Ectodermal cell (in vitro differentiated cells): ENCODE data around the gene GSTK1. TPM values are rescaled to one million over a fixed set of nuclear protein-coding genes. Genes with fewer than 3 reads are reported as not detected.
"Not testable (repeated sequence)": the region's sequence is repeated elsewhere in the genome, so short reads cannot be mapped to it uniquely, and the experiment has no call there.

ENCODE experiments used
- H3K27ac ChIP-seq: 2 replicates; pipeline ENCODE4 v1.7.0; 2013; ENCODE audit warnings: mild to moderate bottlenecking, low read depth, low read length; ENCODE audit not compliant: insufficient read depth, poor library complexity, severe bottlenecking
- H3K27me3 ChIP-seq: 2 replicates; pipeline ENCODE4 v1.7.0; 2013; ENCODE audit warnings: mild to moderate bottlenecking, low read length; ENCODE audit not compliant: insufficient read depth, control insufficient read depth, poor library complexity, severe bottlenecking
- H3K36me3 ChIP-seq: one replicate; pipeline ENCODE4 v1.7.0; 2013; ENCODE audit warnings: low read length; ENCODE audit not compliant: control insufficient read depth, insufficient read depth
- H3K4me1 ChIP-seq: one replicate; pipeline ENCODE4 v1.7.0; 2013; ENCODE audit warnings: low read length; ENCODE audit not compliant: control insufficient read depth, insufficient read depth
- H3K4me3 ChIP-seq: 2 replicates; pipeline ENCODE4 v1.7.0; 2013; ENCODE audit warnings: low read depth, low read length, control low read depth; ENCODE audit not compliant: insufficient read depth
- H3K9me3 ChIP-seq: 2 replicates; pipeline ENCODE4 v1.7.0; 2013; ENCODE audit warnings: mild to moderate bottlenecking, low read length, moderate library complexity; ENCODE audit not compliant: control insufficient read depth
- WGBS, 2 experiments: methylation state at CpG; one replicate each; pipeline ENCODE4 v1.1.7; 2013; ENCODE audit warnings: missing lambda C conversion rate in 2 of 2; 5-methylcytosine and 5-hydroxymethylcytosine counted together
- polyA plus RNA-seq, 4 experiments: library from polyadenylated mRNA; stranded (reverse); fragments of 50-300 nt; gene quantifications; one replicate each; pipeline ENCODE4 v1.2.3, GENCODE V29; 2013

Gene GSTK1
- 59.5 TPM for polyA plus RNA-seq (2013, experiment 1 of 4)
- polyA plus RNA-seq (2013, experiment 2 of 4) = 60.5 TPM
- 53.6 TPM for polyA plus RNA-seq (2013, experiment 3 of 4)
- polyA plus RNA-seq (2013, experiment 4 of 4) = 66.3 TPM

DNA sequence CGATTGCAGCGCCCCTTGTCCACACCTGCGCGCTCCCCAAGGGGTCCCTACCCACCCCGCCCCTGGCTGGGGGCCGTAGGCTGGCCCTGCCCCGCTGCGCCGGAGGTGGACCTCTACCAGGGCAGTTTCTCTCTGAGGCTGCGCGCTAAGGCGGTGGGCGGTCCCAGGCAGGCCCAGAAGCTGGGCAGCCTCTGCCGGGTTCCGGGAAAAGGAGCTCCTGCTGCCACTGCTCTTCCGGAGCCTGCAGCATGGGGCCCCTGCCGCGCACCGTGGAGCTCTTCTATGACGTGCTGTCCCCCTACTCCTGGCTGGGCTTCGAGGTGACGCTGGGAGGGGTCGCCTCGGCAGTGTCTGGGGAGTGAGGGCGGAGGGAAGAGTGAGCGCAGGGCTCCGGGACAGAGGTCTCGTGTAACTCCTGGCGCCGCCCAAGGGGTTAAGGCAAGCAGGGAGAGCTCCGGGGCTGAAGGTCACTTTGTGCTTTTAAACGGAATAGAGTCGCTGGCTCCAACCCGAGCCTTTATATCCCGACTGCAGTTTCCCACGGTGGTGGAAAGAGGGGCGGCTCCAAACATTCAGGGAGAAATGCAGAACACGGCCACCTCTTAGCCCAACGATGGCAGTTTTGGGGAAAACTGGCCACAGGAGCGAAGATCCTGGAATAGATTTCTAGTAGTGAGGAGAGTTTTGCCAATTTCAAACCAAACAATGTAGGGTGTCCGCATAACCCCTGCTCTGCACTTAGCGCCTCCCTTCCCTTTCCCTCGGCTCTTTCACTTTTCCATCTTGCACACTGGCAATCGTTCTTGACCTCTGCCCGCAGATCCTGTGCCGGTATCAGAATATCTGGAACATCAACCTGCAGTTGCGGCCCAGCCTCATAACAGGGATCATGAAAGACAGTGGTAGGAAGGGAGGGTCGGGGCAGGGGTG is at the start of gene GSTK1:
Gene GSTK1 (plus strand): TSS at position 176 of the 930 bp plus-strand sequence. CDS start 73 bp downstream, at position 249.
- H3K9me3 ChIP-seq = no peaks in the 10 kb centered on the region
- no peaks in the 10 kb centered on the region for H3K4me1 ChIP-seq
- peaks cover 4% of the 10 kb centered on the region for H3K27me3 ChIP-seq
- H3K36me3 ChIP-seq = peaks cover 6% of the 10 kb centered on the region
- H3K4me3 ChIP-seq = peak within 1 kb of the TSS; percentile 77
- 13 to 15% methylated on average over 48 of the region's 48 CpGs for WGBS, 2 experiments
- H3K27ac ChIP-seq = no peak within 1 kb of the TSS

- H3K27ac ChIP-seq, H3K36me3 ChIP-seq, H3K4me1 ChIP-seq, H3K9me3 ChIP-seq, H3K4me3 ChIP-seq, H3K27me3 ChIP-seq: not testable (repeated sequence)
- 90% methylated on average over 4 of the region's 4 CpGs for WGBS, 2 experiments
These were observed 49.8 kb upstream of the GSTK1 start for GRCh38 chr7:143213478-143213877.

GRCh38 chr7:143214789-143215679 is 48.2 kb upstream of the GSTK1 start:
- no peaks in the 10 kb centered on the region for H3K4me1 ChIP-seq
- H3K4me3 ChIP-seq = no peak overlapping the region
- H3K27me3 ChIP-seq = no peaks in the 10 kb centered on the region
- no peaks in the 10 kb centered on the region for H3K36me3 ChIP-seq
- no peak overlapping the region for H3K27ac ChIP-seq
- no peaks in the 10 kb centered on the region for H3K9me3 ChIP-seq
- 33 to 42% methylated on average over 8 of the region's 8 CpGs for WGBS, 2 experiments

DNA sequence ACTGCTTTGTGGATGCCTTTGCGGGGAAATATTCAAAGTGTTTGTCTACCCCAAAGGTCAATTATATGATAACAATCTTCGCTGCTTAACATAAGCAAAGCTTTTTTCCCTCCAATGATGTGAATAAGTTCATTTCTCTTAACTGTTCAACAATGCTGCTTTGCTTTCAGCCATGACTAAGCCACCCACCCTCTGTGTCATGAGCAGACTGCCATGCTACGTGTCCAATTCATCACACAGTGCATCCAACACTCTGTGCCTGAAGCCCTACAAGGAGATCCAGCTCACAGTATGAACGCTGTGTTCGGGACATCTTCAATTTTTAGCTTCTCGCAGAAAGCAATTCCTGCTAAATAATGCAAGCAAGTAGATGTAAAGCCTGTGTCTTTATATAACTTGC is 47.1 kb upstream of the GSTK1 start:
- Histone ChIP-seq H3K27ac (no peak overlapping the region), H3K9me3 (no peaks in the 10 kb centered on the region), H3K36me3 (no peaks in the 10 kb centered on the region), H3K4me3 (no peak overlapping the region), H3K27me3 (no peaks in the 10 kb centered on the region), H3K4me1 (no peaks in the 10 kb centered on the region)
- WGBS, 2 experiments = 92 to 95% methylated on average over 6 of the region's 6 CpGs

- Histone ChIP-seq H3K27me3 (no peaks in the 10 kb centered on the region), H3K9me3 (no peaks in the 10 kb centered on the region), H3K4me1 (no peaks in the 10 kb centered on the region), H3K4me3 (no peak overlapping the region), H3K27ac (no peak overlapping the region), H3K36me3 (no peaks in the 10 kb centered on the region)
- WGBS, 2 experiments = 93 to 94% methylated on average over 2 of the region's 2 CpGs
These were observed 46.6 kb upstream of the GSTK1 start for GRCh38 chr7:143216686-143217085.

GRCh38 chr7:143217806-143218205 is 45.4 kb upstream of the GSTK1 start:
- no peaks in the 10 kb centered on the region for H3K9me3 ChIP-seq
- H3K4me3 ChIP-seq = no peak overlapping the region
- WGBS, 2 experiments = 78 to 88% methylated on average over 1 to 2 of the region's 2 CpGs
- H3K4me1 ChIP-seq = no peaks in the 10 kb centered on the region
- no peaks in the 10 kb centered on the region for H3K36me3 ChIP-seq
- H3K27me3 ChIP-seq = no peaks in the 10 kb centered on the region
- no peak overlapping the region for H3K27ac ChIP-seq

DNA sequence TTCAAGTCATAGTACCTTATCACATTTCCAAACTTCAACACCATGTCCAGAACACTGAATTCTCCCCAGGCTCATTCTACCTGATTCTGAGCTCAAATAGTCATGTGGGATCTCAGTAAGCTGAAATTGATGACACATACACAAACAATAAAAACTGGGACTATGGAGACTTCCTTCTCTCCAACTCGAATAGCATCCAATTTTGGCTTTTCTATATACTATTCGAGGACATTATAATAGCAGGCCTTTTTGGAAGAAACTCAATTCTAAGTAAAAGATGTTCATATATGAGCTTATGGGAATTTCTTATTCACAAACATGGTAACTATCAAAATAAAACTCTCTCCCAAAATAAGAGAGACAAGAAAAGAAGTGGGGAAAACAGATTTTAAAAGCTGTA is 42.0 kb upstream of the GSTK1 start:
- Histone ChIP-seq H3K9me3 (no peaks in the 10 kb centered on the region), H3K4me1 (no peaks in the 10 kb centered on the region), H3K36me3 (no peaks in the 10 kb centered on the region), H3K27ac (no peak overlapping the region), H3K4me3 (no peak overlapping the region), H3K27me3 (no peaks in the 10 kb centered on the region)
- 83 to 88% methylated on average over 1 to 2 of the region's 2 CpGs for WGBS, 2 experiments

DNA sequence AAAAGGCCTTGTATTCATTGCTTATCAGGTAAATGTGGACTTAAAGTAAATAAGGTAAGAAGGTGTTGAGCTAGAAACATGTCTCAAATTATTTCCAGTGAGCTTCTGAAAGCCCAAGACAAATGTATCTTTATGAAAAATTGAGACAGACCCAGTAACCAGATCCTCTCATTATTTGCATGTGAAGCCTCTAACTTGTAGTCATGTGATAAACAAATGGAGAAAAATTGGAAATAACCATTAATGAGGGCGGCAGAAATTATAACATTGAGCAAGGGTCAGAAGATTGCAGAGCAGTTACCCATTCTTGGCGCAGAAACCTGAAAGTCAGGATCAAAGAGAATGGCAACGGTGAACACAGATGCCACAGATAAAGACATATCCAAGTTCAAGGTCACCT is 41.5 kb upstream of the GSTK1 start, which contains the start of gene TAS2R40:
Gene TAS2R40 (plus strand): TSS at position 301 of the 400 bp plus-strand sequence. CDS start 42 bp downstream, at position 343.
- Histone ChIP-seq H3K27ac (no peak within 1 kb of the TSS), H3K4me3 (no peak within 1 kb of the TSS), H3K27me3 (no peaks in the 10 kb centered on the region), H3K36me3 (no peaks in the 10 kb centered on the region), H3K9me3 (no peaks in the 10 kb centered on the region), H3K4me1 (no peaks in the 10 kb centered on the region)
- WGBS, 2 experiments = 94 to 95% methylated on average over 3 of the region's 3 CpGs

DNA sequence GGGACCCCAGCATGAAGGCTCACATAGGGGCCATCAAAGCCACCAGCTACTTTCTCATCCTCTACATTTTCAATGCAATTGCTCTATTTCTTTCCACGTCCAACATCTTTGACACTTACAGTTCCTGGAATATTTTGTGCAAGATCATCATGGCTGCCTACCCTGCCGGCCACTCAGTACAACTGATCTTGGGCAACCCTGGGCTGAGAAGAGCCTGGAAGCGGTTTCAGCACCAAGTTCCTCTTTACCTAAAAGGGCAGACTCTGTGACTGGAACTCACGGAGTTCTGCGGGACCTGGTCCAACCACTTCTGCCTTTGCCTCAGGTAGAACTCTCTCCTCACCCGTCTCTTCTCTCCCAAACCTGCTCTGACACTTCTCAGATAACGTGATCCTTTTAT is 40.5 kb upstream of the GSTK1 start:
- H3K27me3 ChIP-seq = no peaks in the 10 kb centered on the region
- H3K9me3 ChIP-seq = no peaks in the 10 kb centered on the region
- H3K4me3 ChIP-seq = no peak overlapping the region
- H3K4me1 ChIP-seq = no peaks in the 10 kb centered on the region
- no peak overlapping the region for H3K27ac ChIP-seq
- no peaks in the 10 kb centered on the region for H3K36me3 ChIP-seq
- WGBS, 2 experiments = 93 to 97% methylated on average over 7 of the region's 7 CpGs

GRCh38 chr7:143223784-143224183 is 39.5 kb upstream of the GSTK1 start:
- H3K27me3 ChIP-seq = no peaks in the 10 kb centered on the region
- WGBS, 2 experiments = 92 to 93% methylated on average over 4 of the region's 4 CpGs
- H3K4me3 ChIP-seq = no peak overlapping the region
- no peaks in the 10 kb centered on the region for H3K9me3 ChIP-seq
- no peak overlapping the region for H3K27ac ChIP-seq
- H3K4me1 ChIP-seq = no peaks in the 10 kb centered on the region
- H3K36me3 ChIP-seq = no peaks in the 10 kb centered on the region
